GM21423 (cell line): Measurements from ENCODE around the gene SIM2.

Experiments used
- ATAC-seq: cut with Tn5 transposase; IDR thresholded peaks from one replicate; pipeline ENCODE4 v1.9.1; 2021; ENCODE audit warnings: mild to moderate bottlenecking, moderate library complexity; ENCODE audit not compliant: unreplicated experiment

SIM2 gene

GRCh38 chr21:36709868-36710728, 11.2 kb downstream of the SIM2 start:
- no peak for ATAC-seq

GRCh38 chr21:36710729-36711048, 11.8 kb downstream of the SIM2 start:
- ATAC-seq, result no peak

- no peak for ATAC-seq
Measured at GRCh38 chr21:36713746-36714145, 14.8 kb downstream of the SIM2 start.

- ATAC-seq, result no peak
Measured at GRCh38 chr21:36716387-36716786, 17.5 kb downstream of the SIM2 start.

GRCh38 chr21:36716836-36717235, 17.9 kb downstream of the SIM2 start:
- no peak for ATAC-seq

GRCh38 chr21:36717976-36718375, 19.1 kb downstream of the SIM2 start:
- ATAC-seq, result no peak

- ATAC-seq, result no peak
Measured at GRCh38 chr21:36718951-36719501, 20.1 kb downstream of the SIM2 start.

GRCh38 chr21:36719614-36720013, 20.7 kb downstream of the SIM2 start:
- no peak for ATAC-seq

- no peak for ATAC-seq
Measured at GRCh38 chr21:36721817-36722216, 22.9 kb downstream of the SIM2 start.

- no peak for ATAC-seq
Measured at GRCh38 chr21:36722370-36723368, 23.8 kb downstream of the SIM2 start.

GRCh38 chr21:36723371-36723881, 24.5 kb downstream of the SIM2 start:
- no peak for ATAC-seq

GRCh38 chr21:36724660-36725059, 25.7 kb downstream of the SIM2 start:
- ATAC-seq, result no peak

- ATAC-seq, result no peak
Measured at GRCh38 chr21:36725793-36726386, 27.0 kb downstream of the SIM2 start.

- ATAC-seq, result no peak
Measured at GRCh38 chr21:36727866-36728265, 29.0 kb downstream of the SIM2 start.

GRCh38 chr21:36728371-36729111, 29.6 kb downstream of the SIM2 start:
- no peak for ATAC-seq

GRCh38 chr21:36729310-36729970, 30.5 kb downstream of the SIM2 start:
- ATAC-seq, result no peak

GRCh38 chr21:36730291-36731281, 31.7 kb downstream of the SIM2 start:
- no peak for ATAC-seq

GRCh38 chr21:36732217-36732616, 33.3 kb downstream of the SIM2 start:
- no peak for ATAC-seq
